ENCODE results near the gene PERP. TPM values are rescaled to one million over a fixed set of nuclear protein-coding genes. Genes with fewer than 3 reads are reported as not detected.
"Not testable (repeated sequence)": the region's sequence is repeated elsewhere in the genome, so short reads cannot be mapped to it uniquely, and the experiment has no call there.

PERP gene
- polyA plus RNA-seq (ENCODE audit: insufficient read length in 3 of 3), result 10 to 100 TPM; 13.4 to 20.9 (median 17.9) TPM
- long read RNA-seq, donor 1, full-length matches to known transcripts, result 19 of 24 reads
- long read RNA-seq, donor 1, partial matches to known transcripts, result 5 of 24 reads
- long read RNA-seq, donor 1, other reads (novel, unspliced or antisense), result 0 of 24 reads
- long read RNA-seq, donor 2, full-length matches to known transcripts, result 28 of 33 reads
- long read RNA-seq, donor 2, partial matches to known transcripts, result 5 of 33 reads
- long read RNA-seq, donor 2, other reads (novel, unspliced or antisense), result 0 of 33 reads
- long read RNA-seq, donor 3, full-length matches to known transcripts, result 51 of 51 reads
- long read RNA-seq, donor 3, partial matches to known transcripts, result 0 of 51 reads
- long read RNA-seq, donor 3, other reads (novel, unspliced or antisense), result 0 of 51 reads
- long read RNA-seq, donor 4, full-length matches to known transcripts, result 25 of 25 reads
- long read RNA-seq, donor 4, partial matches to known transcripts, result 0 of 25 reads
- long read RNA-seq, donor 4, other reads (novel, unspliced or antisense), result 0 of 25 reads
- long read RNA-seq, donor 5, result 0 reads
- long read RNA-seq, donor 6, full-length matches to known transcripts, result 15 of 15 reads
- long read RNA-seq, donor 6, partial matches to known transcripts, result 0 of 15 reads
- long read RNA-seq, donor 6, other reads (novel, unspliced or antisense), result 0 of 15 reads
- long read RNA-seq, donor 7, full-length matches to known transcripts, result 15 of 15 reads
- long read RNA-seq, donor 7, partial matches to known transcripts, result 0 of 15 reads
- long read RNA-seq, donor 7, other reads (novel, unspliced or antisense), result 0 of 15 reads
- long read RNA-seq, donor 8, result 0 reads
- long read RNA-seq, donor 9, full-length matches to known transcripts, result 33 of 33 reads
- long read RNA-seq, donor 9, partial matches to known transcripts, result 0 of 33 reads
- long read RNA-seq, donor 9, other reads (novel, unspliced or antisense), result 0 of 33 reads
- long read RNA-seq, donor 10, full-length matches to known transcripts, result 23 of 23 reads
- long read RNA-seq, donor 10, partial matches to known transcripts, result 0 of 23 reads
- long read RNA-seq, donor 10, other reads (novel, unspliced or antisense), result 0 of 23 reads
- long read RNA-seq, donor 11, full-length matches to known transcripts, result 17 of 17 reads
- long read RNA-seq, donor 11, partial matches to known transcripts, result 0 of 17 reads
- long read RNA-seq, donor 11, other reads (novel, unspliced or antisense), result 0 of 17 reads
- long read RNA-seq, donor 12, full-length matches to known transcripts, result 17 of 17 reads
- long read RNA-seq, donor 12, partial matches to known transcripts, result 0 of 17 reads
- long read RNA-seq, donor 12, other reads (novel, unspliced or antisense), result 0 of 17 reads
- long read RNA-seq, donor 13, result 0 reads
- long read RNA-seq, donor 14, full-length matches to known transcripts, result 25 of 25 reads
- long read RNA-seq, donor 14, partial matches to known transcripts, result 0 of 25 reads
- long read RNA-seq, donor 14, other reads (novel, unspliced or antisense), result 0 of 25 reads
- long read RNA-seq, donor 15, full-length matches to known transcripts, result 9 of 9 reads
- long read RNA-seq, donor 15, partial matches to known transcripts, result 0 of 9 reads
- long read RNA-seq, donor 15, other reads (novel, unspliced or antisense), result 0 of 9 reads
- long read RNA-seq, donor 16, full-length matches to known transcripts, result 67 of 73 reads
- long read RNA-seq, donor 16, partial matches to known transcripts, result 6 of 73 reads
- long read RNA-seq, donor 16, other reads (novel, unspliced or antisense), result 0 of 73 reads

DNA sequence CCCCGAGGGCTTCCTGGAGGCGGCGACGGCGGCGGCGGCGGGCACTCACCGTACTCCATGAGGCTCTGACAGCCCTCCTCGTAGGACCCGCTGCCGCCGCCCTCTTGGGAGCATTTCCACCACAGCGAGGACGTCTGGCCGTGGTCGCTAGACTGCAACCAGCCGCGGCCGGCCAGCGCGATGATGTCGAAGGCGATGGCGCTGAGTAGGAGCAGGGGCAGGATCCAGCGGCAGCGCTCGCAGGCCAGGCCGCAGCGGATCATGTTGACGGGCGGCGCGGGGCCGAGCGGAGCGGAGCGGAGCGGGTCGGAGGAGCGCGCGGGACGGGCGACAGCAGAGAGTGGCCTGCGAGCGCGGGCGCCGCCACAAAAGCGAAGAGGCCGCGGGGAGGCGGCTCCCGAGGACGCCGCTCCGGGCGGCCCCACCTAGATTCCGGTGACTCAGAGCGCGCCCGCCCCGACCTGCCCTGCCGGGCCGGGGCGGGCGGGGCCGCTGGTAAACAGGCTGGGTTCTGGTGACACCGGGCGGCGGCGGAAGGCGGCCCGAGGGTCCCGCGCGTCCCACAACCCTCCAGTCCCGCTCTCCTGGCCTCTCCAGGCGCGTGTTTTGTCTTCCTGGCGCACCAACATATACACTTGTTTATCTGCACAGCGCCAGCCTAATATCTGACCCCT, at the start of gene PERP:
Gene PERP (minus strand): TSS at position 342 of the 674 bp plus-strand sequence. CDS start 79 bp downstream, at position 263.
- DNase-seq (ENCODE audit: extremely low read depth in 1 of 11, low read depth in 9 of 11, low spot score in 4 of 11), result peak in 5 of 11 donors; percentile 20 to 33 (median 24)

DNA sequence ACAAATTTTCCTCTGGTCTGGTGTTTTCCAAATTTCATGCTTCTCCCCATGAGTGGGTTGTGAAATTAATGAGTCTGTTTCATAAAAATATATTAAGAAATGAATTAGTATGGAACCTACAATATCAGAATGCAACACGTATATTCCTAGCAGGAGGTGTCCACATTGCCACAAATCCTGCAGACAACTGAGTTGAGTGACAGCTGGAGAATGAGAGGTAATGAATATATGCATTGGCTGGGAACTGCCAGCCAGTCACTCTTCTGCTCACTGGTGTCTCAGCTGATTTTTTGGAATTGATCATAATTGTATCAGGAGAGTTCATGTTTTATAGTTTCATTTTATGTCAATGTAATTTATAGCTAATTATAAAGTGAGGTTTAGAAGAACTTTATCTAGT, 48.2 kb upstream of the PERP start:
- no peak for DNase-seq (ENCODE audit: extremely low read depth in 1 of 11, low read depth in 9 of 11, low spot score in 4 of 11)

DNA sequence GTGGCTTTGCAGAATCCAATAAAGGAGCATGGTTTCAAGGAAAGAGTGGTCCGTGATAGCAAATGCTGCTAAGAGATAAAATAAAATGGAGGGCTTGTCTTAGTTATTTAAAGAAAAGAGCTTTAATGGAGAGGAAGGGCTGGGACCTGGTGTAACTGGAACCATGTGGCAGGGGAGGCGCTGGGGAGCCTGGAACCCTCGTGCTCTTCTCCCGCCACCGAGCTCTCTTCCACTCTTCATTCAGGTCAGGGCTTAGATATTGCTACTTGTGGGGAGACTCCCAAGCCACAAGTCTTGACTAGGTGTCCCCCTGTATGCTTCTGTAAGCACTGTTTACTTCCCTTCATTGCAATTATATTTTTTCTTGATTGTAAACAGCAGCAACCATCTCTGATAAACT, 39.3 kb upstream of the PERP start:
- DNase-seq (ENCODE audit: extremely low read depth in 1 of 11, low read depth in 9 of 11, low spot score in 4 of 11), result no peak

DNA sequence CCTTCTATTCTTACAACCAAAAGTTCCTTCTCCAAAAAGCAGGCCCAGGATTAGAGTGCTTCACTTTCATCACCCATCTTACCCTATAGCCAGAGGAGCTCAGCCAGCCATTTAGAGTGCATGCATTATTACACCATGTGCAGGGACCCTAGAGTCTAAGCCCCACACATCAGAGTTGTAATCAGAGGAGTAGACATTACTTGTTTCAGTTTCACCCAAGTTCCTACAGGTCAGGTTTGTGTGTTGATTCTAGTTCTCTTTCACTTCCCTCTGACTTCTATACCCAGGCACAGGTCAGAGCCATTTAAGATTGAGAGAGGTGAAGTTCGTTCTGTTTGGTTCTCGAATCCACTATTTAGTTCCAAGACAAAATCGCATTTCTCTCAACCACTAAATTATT, 38.2 kb upstream of the PERP start:
- no peak for DNase-seq (ENCODE audit: extremely low read depth in 1 of 11, low read depth in 9 of 11, low spot score in 4 of 11)

DNA sequence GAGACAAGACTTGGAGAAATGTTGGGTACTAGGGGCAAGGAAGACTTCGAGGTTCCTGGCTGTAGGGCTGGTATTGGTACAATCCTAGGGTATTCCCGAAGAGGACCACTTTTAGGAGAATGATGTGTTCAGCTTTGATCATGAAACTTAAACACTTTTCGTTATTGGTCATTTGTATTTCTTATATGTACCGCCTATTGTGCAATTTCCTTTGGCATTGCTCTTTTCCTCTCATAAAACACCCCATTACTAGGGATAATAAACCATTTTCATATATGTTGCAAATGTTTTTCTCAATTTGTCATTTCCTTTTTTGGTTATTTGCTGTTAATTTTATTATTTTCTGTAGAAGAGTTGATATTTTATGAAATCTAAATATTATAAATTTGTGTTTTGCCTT, 35.6 kb upstream of the PERP start:
- DNase-seq (ENCODE audit: extremely low read depth in 1 of 11, low read depth in 9 of 11, low spot score in 4 of 11), result no peak

DNA sequence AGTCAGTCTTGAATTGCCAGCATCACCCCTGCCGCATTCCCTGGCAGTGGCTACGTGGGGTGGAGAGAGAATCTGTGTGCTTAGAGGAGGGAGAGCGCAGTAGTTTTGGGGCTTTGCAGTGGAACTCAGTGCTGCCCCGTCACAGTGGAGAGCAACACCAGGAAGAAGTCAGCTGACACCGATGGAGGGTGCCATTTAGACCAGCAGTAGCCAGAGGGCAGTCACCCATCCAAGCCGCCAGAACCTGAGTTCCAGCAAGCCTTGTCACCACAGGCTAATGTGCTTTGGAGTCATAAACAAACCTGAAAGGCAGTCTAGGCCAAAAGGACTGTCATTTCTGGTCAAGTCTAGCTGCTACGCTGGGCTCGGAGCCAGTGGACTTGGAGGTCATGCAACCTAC, 22.0 kb upstream of the PERP start:
- no peak for DNase-seq (ENCODE audit: extremely low read depth in 1 of 11, low read depth in 9 of 11, low spot score in 4 of 11)

DNA sequence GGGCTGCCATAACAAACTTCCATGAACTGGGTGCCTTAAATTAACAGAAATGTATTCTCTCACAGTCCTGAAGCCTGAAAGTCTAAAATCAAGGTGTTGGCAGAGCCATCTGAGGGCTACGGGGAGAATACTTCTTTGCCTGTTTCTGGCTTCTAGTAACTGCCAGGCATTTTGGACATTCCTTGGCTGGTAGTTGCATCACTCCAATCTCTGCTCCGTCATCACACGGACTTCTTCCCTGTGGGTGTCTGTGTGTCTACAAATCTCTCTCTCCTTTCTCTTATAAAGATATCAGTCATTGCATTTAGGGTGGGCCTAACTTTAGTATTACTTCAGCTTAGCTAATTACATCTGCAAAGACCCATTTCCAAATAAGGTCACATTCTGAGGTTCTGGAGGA, 20.9 kb upstream of the PERP start:
- DNase-seq (ENCODE audit: extremely low read depth in 1 of 11, low read depth in 9 of 11, low spot score in 4 of 11), result no peak

DNA sequence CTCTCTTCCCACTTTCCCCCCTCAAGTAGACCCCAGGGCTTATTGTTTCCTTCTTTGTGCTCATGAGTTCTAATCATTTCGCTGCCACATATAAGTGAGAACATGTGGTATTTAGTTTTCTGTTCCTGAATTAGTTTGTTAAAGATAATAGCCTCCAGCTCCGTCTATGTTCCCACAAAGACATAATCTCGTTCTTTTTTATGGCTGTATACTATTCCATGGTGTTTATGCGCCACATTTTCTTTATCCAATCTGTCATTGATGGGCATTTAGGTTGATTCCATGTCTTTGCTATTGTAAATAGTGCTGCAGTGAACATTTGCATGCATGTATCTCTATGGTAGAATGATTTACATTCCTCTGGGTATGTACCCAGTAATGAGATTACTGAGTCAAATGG, 16.9 kb upstream of the PERP start:
- no peak for DNase-seq (ENCODE audit: extremely low read depth in 1 of 11, low read depth in 9 of 11, low spot score in 4 of 11)

DNA sequence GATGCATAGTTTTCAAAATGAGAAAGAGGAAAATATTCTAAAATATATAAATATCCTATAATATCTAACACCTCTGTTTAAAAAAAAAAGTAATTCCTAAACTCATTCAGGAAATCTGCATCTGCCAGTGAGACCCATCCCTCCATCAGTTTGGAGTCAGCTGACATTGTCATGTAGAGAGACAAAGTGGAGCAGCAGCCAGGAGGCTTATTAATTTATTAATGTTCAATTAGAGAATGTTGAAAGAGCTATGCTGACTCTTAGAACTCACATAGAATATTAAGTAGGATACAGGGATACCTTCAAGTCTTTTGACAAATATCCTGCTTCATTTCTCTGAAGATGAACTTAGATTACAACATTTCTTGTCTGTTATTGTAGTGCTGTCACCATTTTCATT, 12.8 kb upstream of the PERP start:
- no peak for DNase-seq (ENCODE audit: extremely low read depth in 1 of 11, low read depth in 9 of 11, low spot score in 4 of 11)

DNA sequence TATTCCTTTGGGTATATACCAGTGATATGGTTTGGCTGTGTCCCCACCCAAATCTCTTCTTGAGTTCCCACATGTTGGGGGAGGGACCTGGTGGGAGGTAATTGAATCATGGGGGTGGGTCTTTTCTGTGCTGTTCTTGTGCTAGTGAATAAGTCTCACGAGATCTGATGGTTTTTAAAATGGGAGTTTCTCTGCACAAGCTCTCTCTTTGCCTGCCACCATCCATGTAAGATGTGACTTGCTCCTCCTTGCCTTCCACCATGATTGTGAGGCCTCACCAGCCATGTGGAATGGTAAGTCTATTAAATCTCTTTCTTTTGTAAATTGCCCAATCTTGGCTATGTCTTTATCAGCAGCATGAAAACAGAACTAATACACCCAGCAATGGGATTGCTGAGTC, 12.0 kb upstream of the PERP start:
- not testable (repeated sequence) for DNase-seq (ENCODE audit: extremely low read depth in 1 of 11, low read depth in 9 of 11, low spot score in 4 of 11)

DNA sequence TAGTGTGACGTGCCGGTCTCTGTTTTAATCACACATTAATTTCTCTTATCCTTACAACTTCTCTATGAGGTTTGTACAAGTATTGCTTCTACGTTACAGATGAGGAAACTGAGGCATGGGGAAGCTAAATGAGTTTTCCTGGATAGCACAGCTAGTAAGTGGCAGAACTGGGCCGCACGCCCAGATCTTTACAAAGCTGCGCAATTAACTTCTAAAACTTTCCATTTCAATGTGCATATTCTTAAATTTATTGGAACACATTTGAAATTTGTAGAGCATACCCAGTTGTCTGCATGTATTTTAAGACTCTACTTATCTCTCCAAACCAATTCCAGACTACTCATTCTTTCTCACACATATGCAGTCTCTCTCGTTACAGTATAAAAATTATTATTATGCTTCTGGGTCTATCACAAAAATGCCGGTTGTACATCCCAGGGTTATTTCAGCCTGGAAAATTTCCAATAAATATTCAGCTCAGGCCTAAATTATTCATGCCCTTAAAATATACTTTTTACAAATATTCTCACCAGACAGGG, 10.2 kb upstream of the PERP start:
- no peak for DNase-seq (ENCODE audit: extremely low read depth in 1 of 11, low read depth in 9 of 11, low spot score in 4 of 11)

DNA sequence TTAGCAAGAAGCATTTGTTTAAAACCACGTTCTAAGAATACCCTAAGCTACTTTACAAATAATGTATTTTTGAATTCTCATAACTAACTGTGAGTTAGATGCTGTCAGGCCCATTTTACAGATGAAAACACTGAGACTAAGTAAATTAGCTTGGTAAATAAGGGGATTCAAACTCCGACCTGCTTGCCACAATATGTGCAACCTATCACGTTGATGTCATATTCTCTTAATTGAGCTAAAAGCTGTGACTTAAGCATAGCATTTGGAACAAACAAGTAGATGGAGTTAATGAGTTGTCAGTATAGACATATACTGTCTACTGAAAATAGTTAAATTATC, 9.4 kb upstream of the PERP start:
- DNase-seq (ENCODE audit: extremely low read depth in 1 of 11, low read depth in 9 of 11, low spot score in 4 of 11), result no peak

DNA sequence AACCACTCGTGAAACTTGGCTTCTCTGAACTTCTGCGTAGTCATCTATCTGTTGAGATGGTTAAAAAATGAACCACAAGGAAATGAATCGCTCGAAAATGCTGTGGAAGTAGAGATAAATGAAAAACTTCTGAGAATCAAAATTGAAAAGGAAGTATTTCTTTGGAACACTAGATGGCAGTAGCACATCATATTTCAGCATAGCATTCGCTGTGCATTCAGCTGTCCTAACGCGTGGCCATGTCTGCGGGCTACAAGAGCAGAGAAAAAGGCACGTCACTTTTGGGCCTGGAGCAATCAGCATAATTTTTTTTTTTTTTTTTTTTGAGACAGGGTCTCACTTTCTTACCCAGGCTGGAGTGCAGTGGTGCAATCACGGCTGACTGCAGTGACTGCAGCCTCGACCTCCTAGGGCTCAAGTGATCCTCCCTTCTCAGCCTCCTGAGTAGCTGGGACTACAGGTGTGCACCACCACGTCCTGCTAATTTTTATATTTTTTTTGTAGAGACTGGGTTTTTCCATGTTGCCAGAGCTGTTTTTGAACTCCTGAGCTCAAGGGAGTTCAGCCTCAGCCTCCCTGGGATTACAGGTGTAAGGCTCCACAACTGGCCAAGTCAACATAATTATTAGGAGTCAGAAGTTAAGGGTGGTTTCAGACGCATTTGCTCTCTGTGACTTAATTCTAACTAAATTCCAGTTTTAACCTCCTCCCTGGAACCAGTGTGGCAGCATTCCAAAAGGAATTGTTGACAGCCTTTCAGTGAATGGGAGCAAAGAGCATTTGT, 8.8 kb upstream of the PERP start:
- peak in 9 of 11 donors; percentile 44 to 69 (median 61) for DNase-seq (ENCODE audit: extremely low read depth in 1 of 11, low read depth in 9 of 11, low spot score in 4 of 11)

DNA sequence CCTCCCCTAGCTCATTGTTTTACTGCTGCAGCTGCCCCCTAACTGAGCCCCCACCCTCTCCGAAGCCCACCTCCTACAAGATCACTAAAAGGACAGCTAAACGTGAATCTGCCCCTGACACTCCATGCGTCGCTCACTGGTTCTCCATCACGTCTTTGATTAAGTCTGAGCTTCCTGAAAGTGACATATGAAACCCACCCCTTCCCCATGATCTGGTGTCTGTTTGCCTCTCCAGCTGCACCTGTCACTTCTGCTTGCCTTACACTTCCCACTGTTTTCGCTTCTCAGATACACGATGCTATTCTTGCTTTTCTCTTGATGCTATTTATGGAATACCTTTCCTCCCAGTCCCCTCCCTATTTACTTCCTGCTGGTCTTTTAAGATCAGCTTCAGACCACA, 8.0 kb upstream of the PERP start:
- DNase-seq (ENCODE audit: extremely low read depth in 1 of 11, low read depth in 9 of 11, low spot score in 4 of 11), result no peak

DNA sequence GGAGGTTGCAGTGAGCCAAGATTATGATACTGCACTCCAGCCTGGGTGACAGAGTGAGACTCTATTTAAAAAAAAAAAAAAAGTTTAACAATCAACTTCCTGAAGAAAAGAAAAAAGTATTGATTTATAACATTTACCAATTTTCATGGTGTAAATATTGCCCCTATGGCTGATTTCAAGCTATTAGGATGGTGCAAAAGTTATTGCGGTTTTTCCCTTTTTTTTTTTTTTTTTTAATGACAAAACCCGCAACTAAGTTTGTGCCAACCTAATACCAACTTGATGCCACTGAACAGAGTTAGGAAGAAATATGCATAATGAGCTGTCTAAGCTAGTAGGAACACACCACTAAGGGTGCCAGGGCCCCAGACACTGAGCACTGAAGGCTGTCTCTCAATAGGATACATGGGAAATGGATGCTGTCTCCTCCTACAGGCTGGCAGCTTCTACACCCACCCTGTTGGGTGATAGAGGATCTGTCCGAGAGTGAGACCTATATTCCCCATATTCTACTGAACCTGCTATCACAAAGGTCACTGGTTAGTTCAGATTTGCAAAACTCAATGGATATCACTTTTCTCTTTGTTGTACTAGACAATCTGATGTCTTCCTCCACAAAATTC, 6.5 kb upstream of the PERP start:
- no peak for DNase-seq (ENCODE audit: extremely low read depth in 1 of 11, low read depth in 9 of 11, low spot score in 4 of 11)

DNA sequence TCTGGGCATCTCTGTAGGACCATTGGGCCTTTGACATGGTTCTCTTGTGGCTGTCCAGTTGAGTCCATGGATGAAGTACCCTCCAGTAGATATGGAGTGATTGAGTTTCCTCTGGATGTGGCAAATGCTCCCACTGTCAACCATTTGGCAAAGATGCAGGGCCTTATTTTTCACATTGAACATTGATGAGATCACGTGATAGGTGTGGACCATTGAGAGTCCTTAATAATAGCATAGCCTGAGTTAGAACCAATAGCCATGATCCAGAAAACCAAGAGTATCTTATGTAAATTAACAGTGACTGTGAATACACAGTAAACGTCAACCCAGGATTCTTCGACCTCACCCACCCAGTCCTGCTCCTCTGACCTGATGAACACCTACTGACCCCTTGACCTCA, 3.0 kb upstream of the PERP start:
- DNase-seq (ENCODE audit: extremely low read depth in 1 of 11, low read depth in 9 of 11, low spot score in 4 of 11), result no peak
